Muscle of arm (tissue), 12 donors: Measurements from ENCODE around the gene PIK3CA. TPM values are rescaled to one million over a fixed set of nuclear protein-coding genes. Genes with fewer than 3 reads are reported as not detected.

ENCODE experiments used
- polyA plus RNA-seq, 12 donors: library from polyadenylated mRNA; unstranded; fragments of 120-200 nt; gene quantifications; one replicate each; pipeline ENCODE4 v1.2.1, GENCODE V29; 2013; ENCODE audit not compliant: insufficient read length in 12 of 12

PIK3CA gene
- polyA plus RNA-seq, 12 donors, result 21.7 to 29.5 (median 25.6) TPM; not detected in 1

Other genes with a start within 250 kb of the PIK3CA start
- gene ZMAT3, start 76.5 kb upstream of the PIK3CA start, polyA plus RNA-seq, result 1 to 10 TPM in 11 of 12 donors, not detected in 1; 2.8 to 8.6 (median 6.8) TPM
- gene KCNMB3, start 102.8 kb downstream of the PIK3CA start, polyA plus RNA-seq, result 1 to 10 TPM in 10 of 12 donors, not detected in 2; 2.5 to 7.3 (median 4.3) TPM
- gene ZNF639, start 174.7 kb downstream of the PIK3CA start, polyA plus RNA-seq, result 10 to 100 TPM in 11 of 12 donors, not detected in 1; 19.6 to 52.1 (median 43.0) TPM
- 10 to 100 TPM in 11 of 12 donors, not detected in 1; 32.1 to 69.0 (median 53.8) TPM for gene MFN1, start 199.4 kb downstream of the PIK3CA start, polyA plus RNA-seq